Myocyte (in vitro differentiated cells): ENCODE measurements around the gene PUM1. TPM values are rescaled to one million over a fixed set of nuclear protein-coding genes. Genes with fewer than 3 reads are reported as not detected.

Experiments
- DNase-seq: peaks from one replicate; pipeline ENCODE4 v3.0.0-alpha.2; 2012; ENCODE audit warnings: low read depth
- total RNA-seq: library from RNA; depleted of rRNA; stranded (reverse); fragments of >200 nt; gene quantifications from 2 replicates; pipeline ENCODE4 v1.2.3, GENCODE V29; 2014

PUM1 gene
- total RNA-seq, 1 donor from 2014 or later: 70.1 TPM

- DNase-seq: no peak
Observed at GRCh38 chr1:30895944-30896660, 169.4 kb downstream of the PUM1 start.

GRCh38 chr1:30895382-30895943, 170.1 kb downstream of the PUM1 start:
- no peak for DNase-seq

DNA sequence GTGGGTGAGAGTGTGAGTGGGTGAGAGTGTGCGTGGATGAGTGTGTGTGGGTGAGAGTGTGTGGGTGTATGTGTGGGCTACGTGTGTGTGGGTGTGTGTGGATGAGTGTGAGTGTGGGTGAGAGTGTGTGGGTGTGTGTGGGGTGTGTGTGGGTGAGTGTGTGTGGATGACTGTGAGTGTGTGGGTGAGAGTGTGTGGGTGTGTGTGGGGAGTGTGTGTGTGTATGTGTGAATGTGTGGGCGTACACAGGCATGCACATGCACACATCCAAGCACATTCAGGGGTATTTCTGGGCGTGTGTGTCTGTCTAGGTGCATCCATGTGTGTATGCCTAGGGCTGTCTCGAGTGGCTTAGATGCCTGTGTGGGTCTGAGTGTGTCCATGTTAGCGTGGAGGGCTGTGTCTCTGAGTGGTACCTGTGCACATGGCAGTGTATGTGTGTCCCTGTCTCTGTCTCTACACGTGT, 171.0 kb downstream of the PUM1 start:
- DNase-seq: no peak

GRCh38 chr1:30893776-30894507, 171.6 kb downstream of the PUM1 start:
- no peak for DNase-seq

DNA sequence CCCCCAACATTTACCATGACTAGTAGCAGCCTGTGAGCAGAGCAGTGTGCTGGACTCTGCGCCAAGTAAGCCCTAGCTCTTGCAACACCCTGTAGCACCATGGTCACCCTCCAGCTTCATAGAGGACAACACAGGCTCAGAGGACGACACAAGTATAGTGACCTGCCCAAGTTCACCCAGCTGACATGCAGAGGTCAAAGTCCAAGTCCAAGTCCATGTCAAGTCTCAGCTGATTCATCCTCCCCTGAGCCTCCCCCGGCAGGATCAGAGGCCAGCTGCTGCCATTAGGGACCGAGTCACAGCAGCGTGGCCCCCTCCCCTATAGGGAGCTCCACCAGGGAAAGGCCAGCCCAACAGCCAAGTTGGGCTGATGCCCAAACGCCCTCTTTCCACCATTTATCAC, 172.8 kb downstream of the PUM1 start:
- no peak for DNase-seq

DNA sequence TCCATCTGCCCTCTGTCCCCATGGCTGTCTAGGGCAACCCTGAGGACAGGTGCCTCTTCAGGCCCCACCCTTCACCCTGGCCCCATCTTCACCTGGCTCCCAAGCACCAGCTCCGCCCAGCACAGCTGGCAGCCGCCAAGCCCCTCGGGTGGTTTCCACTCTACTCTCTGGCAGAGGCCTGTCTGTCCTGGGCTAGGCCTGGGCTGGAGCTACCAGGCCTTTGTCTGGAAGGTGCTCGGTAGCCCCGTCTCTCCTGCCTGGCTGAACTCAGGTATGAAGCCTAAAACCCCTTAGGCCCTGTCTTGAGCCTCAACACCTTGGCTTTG, 174.3 kb downstream of the PUM1 start:
- no peak for DNase-seq

GRCh38 chr1:30890502-30891226, 174.9 kb downstream of the PUM1 start:
- DNase-seq: no peak

- DNase-seq: no peak
Observed at GRCh38 chr1:30889511-30889910, 176.0 kb downstream of the PUM1 start.

- DNase-seq: no peak
Observed at GRCh38 chr1:30888975-30889374, 176.5 kb downstream of the PUM1 start.

DNA sequence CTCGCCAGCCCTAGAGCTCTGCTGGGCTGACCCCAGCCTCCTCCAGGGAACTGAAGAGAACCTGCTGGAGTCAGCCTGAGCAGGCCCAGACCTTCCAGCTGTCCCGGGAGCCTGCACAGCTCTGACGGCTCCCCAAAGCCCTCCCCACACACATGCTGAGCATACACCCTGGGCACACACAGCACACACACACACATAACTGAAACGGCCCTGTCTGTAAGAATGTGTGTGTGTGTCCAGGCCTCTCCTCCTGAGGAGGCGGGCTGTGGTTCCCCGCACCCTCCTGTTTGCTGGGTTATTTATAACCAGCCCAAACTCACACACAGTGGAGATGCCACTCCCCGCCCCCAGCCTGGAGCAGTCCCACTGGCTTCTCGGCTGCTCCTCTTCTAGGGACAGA, 177.1 kb downstream of the PUM1 start:
- DNase-seq: peak; percentile 97

- DNase-seq: peak; percentile 65
Observed at GRCh38 chr1:30887485-30888315, 177.8 kb downstream of the PUM1 start.

- DNase-seq: no peak
Observed at GRCh38 chr1:30886710-30887428, 178.6 kb downstream of the PUM1 start.

DNA sequence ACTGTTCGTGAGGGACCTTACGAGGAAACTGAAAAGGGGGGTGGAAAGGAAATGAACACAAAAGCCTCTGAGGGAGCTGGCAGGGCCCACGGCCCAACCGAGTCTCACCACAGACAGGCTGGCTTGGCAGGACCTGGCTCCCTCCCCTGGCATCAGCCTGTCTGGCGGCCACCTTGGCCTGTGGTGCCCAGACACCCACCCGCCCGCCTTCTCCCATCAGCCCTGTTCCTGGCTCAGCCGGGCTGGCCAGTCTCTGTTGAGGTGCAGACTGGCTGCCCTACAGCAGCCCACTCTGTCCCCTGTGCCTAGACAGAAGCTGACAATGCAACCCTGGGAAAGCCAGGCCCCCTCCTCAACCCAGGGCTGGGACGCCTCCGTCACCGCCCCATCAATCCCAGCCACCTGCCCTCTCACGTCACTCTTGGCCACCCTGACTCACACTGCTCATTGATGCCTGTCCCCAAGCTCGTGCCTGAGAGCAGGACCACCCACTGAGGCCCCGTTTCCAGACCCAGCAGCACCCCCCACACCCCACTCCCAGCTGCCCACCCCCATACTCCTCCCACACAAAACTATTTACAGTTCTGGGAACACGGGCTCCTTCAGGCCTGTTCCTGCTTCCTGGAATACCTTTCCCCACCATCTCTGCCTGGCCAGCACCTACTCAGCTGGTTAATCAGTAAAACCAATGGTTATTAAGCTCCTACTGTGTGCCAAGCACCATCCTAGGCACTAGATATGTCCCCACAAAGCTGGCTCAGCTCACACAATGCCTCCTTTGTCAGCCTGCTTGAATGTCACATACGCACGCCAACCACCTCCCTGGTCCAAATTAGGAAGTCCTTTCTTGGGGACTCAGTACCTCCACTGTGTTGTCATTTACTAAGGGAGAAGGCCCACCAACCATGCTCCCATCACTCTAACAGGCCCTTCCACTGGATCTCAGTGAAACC, 179.7 kb downstream of the PUM1 start:
- peak; percentile 43 for DNase-seq

DNA sequence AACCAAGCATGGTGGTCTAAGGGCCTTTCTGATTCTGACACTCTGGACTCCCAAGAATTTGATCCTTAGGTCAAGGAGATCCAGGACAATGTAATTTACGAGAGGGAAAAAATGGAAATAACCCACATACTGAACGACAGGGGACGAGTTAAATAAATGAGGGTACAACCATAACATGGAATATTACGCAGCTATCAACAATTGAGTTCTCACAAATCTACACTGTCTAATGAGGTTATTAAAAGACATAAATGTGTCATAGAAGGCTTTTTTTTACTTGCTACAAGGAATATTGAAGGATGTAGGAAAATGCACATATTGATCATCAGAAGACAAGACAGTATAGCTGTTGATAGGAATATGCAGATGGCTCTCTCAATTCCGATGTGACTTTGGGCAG, 180.8 kb downstream of the PUM1 start:
- no peak for DNase-seq

DNA sequence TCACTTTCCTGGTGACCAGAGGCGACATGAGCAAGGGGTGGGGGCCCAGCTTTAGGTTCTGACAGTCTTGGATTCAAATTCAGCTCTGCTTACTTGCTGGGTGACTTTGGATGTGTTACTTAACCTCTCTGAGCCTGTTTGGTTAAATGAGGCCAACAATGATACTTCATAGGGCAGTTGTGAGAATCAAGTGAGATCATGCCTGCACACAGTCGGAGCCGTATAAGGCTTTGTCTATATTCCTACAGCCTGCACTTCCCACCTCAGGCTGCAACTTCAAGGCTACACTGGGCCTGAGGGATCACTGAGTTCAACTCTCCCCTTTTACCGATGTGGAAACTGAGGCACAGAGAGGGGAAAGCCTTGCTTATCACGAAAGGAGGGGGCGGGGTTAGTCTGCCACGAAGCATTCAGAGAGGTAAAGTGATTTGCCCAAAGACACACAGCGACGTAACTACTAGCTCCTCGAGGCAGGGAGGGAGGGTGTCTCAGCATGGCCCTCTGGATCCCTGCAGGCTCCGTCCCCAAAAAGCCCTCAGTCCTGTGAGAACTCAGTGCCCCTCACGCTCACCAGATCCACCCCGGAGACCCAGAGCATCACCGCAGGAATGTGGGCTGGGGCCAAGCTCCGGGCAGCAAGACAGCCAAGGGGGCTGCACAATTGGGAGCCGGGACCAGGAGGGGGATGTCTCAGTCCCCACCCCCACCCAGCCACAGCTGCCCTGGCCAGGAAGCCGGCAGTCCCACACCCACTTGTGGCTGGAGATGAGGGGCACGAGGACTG, 181.9 kb downstream of the PUM1 start:
- DNase-seq: no peak

DNA sequence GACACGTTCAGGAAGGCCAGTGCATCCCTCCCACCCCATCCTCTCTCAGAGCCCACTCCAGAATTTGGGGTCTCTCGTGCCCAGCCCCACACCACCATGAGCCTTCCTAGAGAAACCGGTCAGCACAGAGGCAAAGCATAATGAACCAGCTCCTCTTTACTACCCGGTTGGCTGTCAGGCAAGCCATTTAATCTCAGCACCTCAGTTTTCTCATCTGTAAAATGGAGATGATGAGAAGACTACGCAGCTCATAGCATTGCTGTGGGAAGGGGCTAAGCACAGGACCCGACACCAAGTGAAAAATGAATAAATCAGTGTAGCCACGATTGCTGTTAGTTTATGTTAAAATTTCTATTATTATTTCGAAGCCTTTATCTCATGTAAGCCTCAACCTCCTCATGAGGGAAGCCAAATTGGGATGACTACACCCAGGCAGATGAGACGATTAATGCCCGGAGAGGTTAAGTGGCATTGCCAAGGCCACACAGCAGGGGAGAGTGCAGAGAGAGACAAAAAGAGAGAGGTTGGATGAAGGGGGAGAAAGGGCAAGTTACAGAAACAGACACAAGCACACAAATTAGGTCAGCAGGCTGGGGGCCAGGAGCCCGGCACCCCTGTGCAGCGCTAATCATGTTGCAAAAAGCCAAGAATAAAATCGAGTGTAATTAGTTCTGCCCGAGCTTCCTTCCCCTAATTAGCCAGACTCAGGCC, 182.7 kb downstream of the PUM1 start:
- no peak for DNase-seq
